ENCODE data around the gene EME2. TPM values are rescaled to one million over a fixed set of nuclear protein-coding genes. Genes with fewer than 3 reads are reported as not detected.
"Not testable (repeated sequence)": the region's sequence is repeated elsewhere in the genome, so short reads cannot be mapped to it uniquely, and the experiment has no call there.

The EME2 gene
- polyA plus RNA-seq, 1 donor from 2014 or later: 21.2 TPM

- Histone ChIP-seq H3K4me3 (ENCODE audit: low read length) (no peak overlapping the region), H3K27ac (ENCODE audit: low read length) (no peak overlapping the region)
- TF ChIP-seq EP300 (conservative IDR thresholded peaks at IDR 0.05; ENCODE audit: poor library complexity, severe bottlenecking) (no peak), CTCF (IDR thresholded peaks at IDR 0.05; ENCODE audit: poor library complexity, severe bottlenecking) (no peak), TAF1 (IDR thresholded peaks at IDR 0.05; ENCODE audit: low read depth) (no peak), RAD21 (conservative IDR thresholded peaks at IDR 0.05) (no peak), REST (IDR thresholded peaks at IDR 0.05; ENCODE audit: borderline replicate concordance) (no peak), POLR2AphosphoS5 (IDR thresholded peaks at IDR 0.05) (no peak), SMC3 (conservative IDR thresholded peaks at IDR 0.05; ENCODE audit: poor library complexity) (no peak), MXI1 (conservative IDR thresholded peaks at IDR 0.05; ENCODE audit: poor library complexity, severe bottlenecking) (no peak), EZH2 (IDR thresholded peaks at IDR 0.05; ENCODE audit: borderline replicate concordance, insufficient read depth, low read length, poor library complexity, severe bottlenecking) (no peak)
These were observed 22.5 kb downstream of the EME2 start for GRCh38 chr16:1794908-1795666.

GRCh38 chr16:1799263-1799662 lies 26.7 kb downstream of the EME2 start:
- H3K79me2 ChIP-seq (replicated peaks; ENCODE audit: insufficient read depth, low read length); H3K4me3 ChIP-seq (ENCODE audit: low read length); H3K9me3 ChIP-seq (ENCODE audit: low read length); H3K27ac ChIP-seq (ENCODE audit: low read length); H3F3A ChIP-seq (ENCODE audit: insufficient read depth, low read length, poor library complexity, severe bottlenecking); H3K9ac ChIP-seq (ENCODE audit: low read length); H3K27me3 ChIP-seq (ENCODE audit: insufficient read depth, low read depth, low read length); H4K20me1 ChIP-seq (ENCODE audit: insufficient read depth); H3K9me2 ChIP-seq (ENCODE audit: insufficient read depth, low read length); H3K36me3 ChIP-seq (ENCODE audit: insufficient read depth, low read length); H3K4me2 ChIP-seq (ENCODE audit: low read length); H2AFZ ChIP-seq (ENCODE audit: low read depth, low read length): not testable (repeated sequence)

More at GRCh38 chr16:1794908-1795666, 22.5 kb downstream of the EME2 start:
- H3K36me3 ChIP-seq (ENCODE audit: insufficient read depth, low read length): no peaks in the 10 kb centered on the region
- H3K9me2 ChIP-seq (ENCODE audit: insufficient read depth, low read length): no peaks in the 10 kb centered on the region
- no peaks in the 10 kb centered on the region for H3K27me3 ChIP-seq (ENCODE audit: insufficient read depth, low read depth, low read length)
- H3K9ac ChIP-seq (ENCODE audit: low read length): no peak overlapping the region
- H3K4me2 ChIP-seq (ENCODE audit: low read length): no peak overlapping the region
- no peaks in the 10 kb centered on the region for H3K79me2 ChIP-seq (replicated peaks; ENCODE audit: insufficient read depth, low read length)
- no peak overlapping the region for H2AFZ ChIP-seq (ENCODE audit: low read depth, low read length)
- no peaks in the 10 kb centered on the region for H3K9me3 ChIP-seq (ENCODE audit: low read length)
- no peaks in the 10 kb centered on the region for H3F3A ChIP-seq (ENCODE audit: insufficient read depth, low read length, poor library complexity, severe bottlenecking)
- no peaks in the 10 kb centered on the region for H4K20me1 ChIP-seq (ENCODE audit: insufficient read depth)
